Transverse colon (tissue), 3 donors: ENCODE measurements around the gene IL36A.

Experiments used
- CTCF ChIP-seq, 5 experiments: fragments of 200-600 bp in 3 of 5; fragments of 450-650 bp in 2 of 5; sonication (generic) in 3 of 5; IDR thresholded peaks; 1 replicate in 2 of 5; 2 replicates in 3 of 5; pipeline ENCODE4 v1.5.1; 2016 to 2017; ENCODE audit warnings: antibody characterized with exemption in 5 of 5, inconsistent platforms in 3 of 5, mild to moderate bottlenecking in 2 of 5, moderate library complexity in 1 of 5
- EP300 ChIP-seq: sonication (generic); formaldehyde crosslinking; IDR thresholded peaks from one replicate; pipeline ENCODE4 v1.6.1; 2017; ENCODE audit warnings: antibody characterized with exemption, low read depth
- POLR2A ChIP-seq: fragments of 450-650 bp; IDR thresholded peaks from one replicate; pipeline ENCODE4 v1.6.1; 2016; ENCODE audit warnings: antibody characterized with exemption, mild to moderate bottlenecking, moderate library complexity

GRCh38 chr2:113005030-113005509 lies at the start of gene IL36A:
- TF ChIP-seq CTCF (IDR thresholded peaks at IDR 0.05) (no peak), POLR2A (no peak), EP300 (no peak)
